ENCODE data around the gene FST. TPM values are rescaled to one million over a fixed set of nuclear protein-coding genes. Genes with fewer than 3 reads are reported as not detected.

The FST gene
- total and polyA plus RNA-seq, 2 of the 8 experiments (the other 6 are each of a cell fraction or from before 2014, with no cell fraction given) = 16.6 to 17.5 TPM

DNA sequence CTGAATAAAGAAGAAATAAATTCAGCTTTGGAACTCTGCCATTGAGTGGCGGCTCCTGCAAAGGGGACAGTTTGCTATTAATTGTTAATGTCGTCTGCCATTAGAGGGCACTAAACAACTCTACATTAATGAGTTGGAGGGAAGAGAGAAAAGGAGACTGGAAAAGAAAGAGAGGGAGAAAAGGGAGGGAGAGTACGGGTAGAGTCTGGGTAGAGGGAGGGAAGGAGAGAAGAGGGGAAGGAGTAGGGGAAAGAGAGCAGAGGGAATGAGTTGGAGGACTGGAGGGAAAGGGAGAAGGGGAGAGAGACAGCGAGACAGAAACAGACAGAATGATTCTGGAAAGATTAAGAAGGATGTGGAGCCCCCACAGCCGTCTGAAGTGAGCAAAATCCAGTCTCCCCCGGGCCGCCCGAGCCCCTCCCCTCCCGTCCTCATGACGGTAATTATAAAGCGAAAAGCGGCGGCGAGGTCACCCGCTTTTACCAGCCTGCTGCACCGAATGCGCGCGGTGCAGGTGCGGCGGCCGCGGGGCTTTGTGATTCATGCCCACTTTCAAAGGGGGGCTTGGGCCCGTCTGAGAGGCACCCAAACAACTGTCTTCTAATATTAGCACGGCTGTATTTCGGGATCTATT is 1.9 kb upstream of the FST start (continued):
- TF ChIP-seq TAF1 (IDR thresholded peaks at IDR 0.05; ENCODE audit: low read depth, low read length) (0 out of 2 replicates have a peak, but pooled peaks have one; percentile 15), POU5F1 (IDR thresholded peaks at IDR 0.05; ENCODE audit: low read depth, low read length) (0 out of 2 replicates have a peak, but pooled peaks have one; percentile 18), MAFK (IDR thresholded peaks at IDR 0.05; ENCODE audit: low read depth, low read length) (no peak), KDM5A (IDR thresholded peaks at IDR 0.05; ENCODE audit: low read length) (no peak), HDAC2 (IDR thresholded peaks at IDR 0.05; ENCODE audit: borderline replicate concordance in 1 of 2, low read depth in 2 of 2, low read length in 2 of 2) (peak; percentile 50 to 71; a peak in 2 of 4 replicates), SIN3A (conservative IDR thresholded peaks at IDR 0.05 in 1 of 2, IDR thresholded peaks at IDR 0.05 in 1 of 2; ENCODE audit: low read depth in 1 of 2, low read length in 2 of 2) (0 out of 4 replicates have a peak, but pooled peaks of 1 of the 2 experiments have one; percentile 42), RAD21 (IDR thresholded peaks at IDR 0.05 in 1 of 2, conservative IDR thresholded peaks at IDR 0.05 in 1 of 2; ENCODE audit: low read depth in 2 of 2, low read length in 2 of 2) (peak; percentile 76 to 79), SP1 (IDR thresholded peaks at IDR 0.05; ENCODE audit: low read depth, low read length) (no peak), RBBP5 (IDR thresholded peaks at IDR 0.05; ENCODE audit: borderline replicate concordance, low read depth, low read length) (peak; percentile 96; the same call in 1 of the 2 replicates), TCF12 (IDR thresholded peaks at IDR 0.05; ENCODE audit: low read depth, low read length) (0 out of 2 replicates have a peak, but pooled peaks have one; percentile 65), NANOG (IDR thresholded peaks at IDR 0.05; ENCODE audit: insufficient read depth, low read depth, low read length, poor library complexity, severe bottlenecking) (no peak), CHD1 (IDR thresholded peaks at IDR 0.05; ENCODE audit: low read depth, low read length) (0 out of 2 replicates have a peak, but pooled peaks have one; percentile 1)
- TF ChIP-seq, protein P1, sequence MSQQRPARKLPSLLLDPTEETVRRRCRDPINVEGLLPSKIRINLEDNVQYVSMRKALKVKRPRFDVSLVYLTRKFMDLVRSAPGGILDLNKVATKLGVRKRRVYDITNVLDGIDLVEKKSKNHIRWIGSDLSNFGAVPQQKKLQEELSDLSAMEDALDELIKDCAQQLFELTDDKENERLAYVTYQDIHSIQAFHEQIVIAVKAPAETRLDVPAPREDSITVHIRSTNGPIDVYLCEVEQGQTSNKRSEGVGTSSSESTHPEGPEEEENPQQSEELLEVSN (IDR thresholded peaks at IDR 0.05) = peak; percentile 53
